Spleen (tissue), 7 donors: Measurements from ENCODE around the gene CCL1.

ENCODE experiments used
- POLR2A ChIP-seq, 3 donors: fragments of 450-650 bp; IDR thresholded peaks; one replicate each; pipeline ENCODE4 v1.5.1; 2017; ENCODE audit warnings: antibody characterized with exemption in 3 of 3, mild to moderate bottlenecking in 1 of 3
- POLR2AphosphoS5 ChIP-seq, 3 donors: sonication (generic); formaldehyde crosslinking; IDR thresholded peaks; one replicate each; pipeline ENCODE4 v1.5.1; 2017; ENCODE audit warnings: antibody characterized with exemption in 3 of 3
- TF ChIP-seq, protein P1 (sequence below), 11 experiments: fragments of 200-600 bp in 7 of 11; fragments of 450-650 bp in 4 of 11; sonication (generic) in 4 of 11; IDR thresholded peaks in 8 of 11; conservative IDR thresholded peaks in 3 of 11; 1 replicate in 7 of 11; 2 replicates in 4 of 11; pipeline versions ENCODE4 v1.4.0 to v1.8.0; 2016 to 2021; ENCODE audit warnings: antibody characterized with exemption in 11 of 11, inconsistent platforms in 4 of 11, mild to moderate bottlenecking in 1 of 11
- donor health status: DM: no; HTN: no; CAD: no; lungs with moderate emphysema.
- donor health status: DM: no; HTN: no; CAD: no.
- donor health status: DM: no; HTN: no; CAD: no.

DNA sequence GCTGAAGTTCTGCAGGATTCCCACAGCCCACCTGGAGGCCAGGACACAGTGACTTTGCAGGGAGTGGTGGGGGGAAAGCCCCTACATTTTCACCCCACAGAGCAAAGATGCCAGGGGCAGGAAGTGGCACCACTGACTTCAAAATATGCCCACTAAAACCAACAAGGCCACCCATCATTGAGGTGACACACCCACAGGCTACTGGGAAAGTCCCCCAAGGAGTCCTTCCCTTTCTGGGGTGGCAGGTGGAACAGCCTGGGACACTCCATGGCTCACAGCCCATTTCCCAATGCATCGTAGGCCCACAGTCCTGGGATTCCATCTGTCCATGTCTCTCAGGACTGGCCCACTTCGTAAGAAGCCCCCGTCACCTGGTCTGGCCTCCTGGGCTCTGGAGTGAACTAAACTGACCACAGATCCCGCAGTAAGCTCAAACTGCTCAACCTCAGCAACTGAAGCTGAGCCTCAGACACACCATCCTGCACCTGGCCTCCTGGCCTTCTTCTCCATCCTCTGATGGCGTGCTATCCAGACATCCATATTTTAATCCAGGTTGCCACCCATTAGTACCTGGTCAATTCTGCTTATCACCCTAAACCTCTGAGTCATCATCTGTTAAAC lies 7.5 kb upstream of the CCL1 start:
- TF ChIP-seq, protein P1, sequence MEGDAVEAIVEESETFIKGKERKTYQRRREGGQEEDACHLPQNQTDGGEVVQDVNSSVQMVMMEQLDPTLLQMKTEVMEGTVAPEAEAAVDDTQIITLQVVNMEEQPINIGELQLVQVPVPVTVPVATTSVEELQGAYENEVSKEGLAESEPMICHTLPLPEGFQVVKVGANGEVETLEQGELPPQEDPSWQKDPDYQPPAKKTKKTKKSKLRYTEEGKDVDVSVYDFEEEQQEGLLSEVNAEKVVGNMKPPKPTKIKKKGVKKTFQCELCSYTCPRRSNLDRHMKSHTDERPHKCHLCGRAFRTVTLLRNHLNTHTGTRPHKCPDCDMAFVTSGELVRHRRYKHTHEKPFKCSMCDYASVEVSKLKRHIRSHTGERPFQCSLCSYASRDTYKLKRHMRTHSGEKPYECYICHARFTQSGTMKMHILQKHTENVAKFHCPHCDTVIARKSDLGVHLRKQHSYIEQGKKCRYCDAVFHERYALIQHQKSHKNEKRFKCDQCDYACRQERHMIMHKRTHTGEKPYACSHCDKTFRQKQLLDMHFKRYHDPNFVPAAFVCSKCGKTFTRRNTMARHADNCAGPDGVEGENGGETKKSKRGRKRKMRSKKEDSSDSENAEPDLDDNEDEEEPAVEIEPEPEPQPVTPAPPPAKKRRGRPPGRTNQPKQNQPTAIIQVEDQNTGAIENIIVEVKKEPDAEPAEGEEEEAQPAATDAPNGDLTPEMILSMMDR (IDR thresholded peaks at IDR 0.05 in 8 of 11, conservative IDR thresholded peaks at IDR 0.05 in 3 of 11), result no peak
- TF ChIP-seq POLR2A (IDR thresholded peaks at IDR 0.05) (no peak), POLR2AphosphoS5 (IDR thresholded peaks at IDR 0.05) (no peak)
